C4-2B (cell line): ENCODE measurements around the gene EXOC6B.

Experiments used
- H3K27ac ChIP-seq: fragments of 450-650 bp; 2 replicates; pipeline ENCODE4 v1.5.1; 2017
- CTCF ChIP-seq: fragments of 450-650 bp; conservative IDR thresholded peaks from 2 replicates; pipeline ENCODE4 v1.5.1; 2017; ENCODE audit warnings: mild to moderate bottlenecking
- ZFX ChIP-seq: fragments of 450-650 bp; IDR thresholded peaks from 2 replicates; pipeline ENCODE4 v1.6.1; 2017

EXOC6B gene

GRCh38 chr2:72183016-72183415 lies 642.8 kb downstream of the EXOC6B start:
- TF ChIP-seq ZFX (no peak), CTCF (no peak)
- H3K27ac ChIP-seq, result no peak overlapping the region

- TF ChIP-seq ZFX, result no peak
- TF ChIP-seq CTCF, result no peak
- H3K27ac ChIP-seq, result no peak overlapping the region
Observed at GRCh38 chr2:72182547-72182946, 643.3 kb downstream of the EXOC6B start.

GRCh38 chr2:72181616-72182015 lies 644.2 kb downstream of the EXOC6B start:
- no peak for TF ChIP-seq CTCF
- TF ChIP-seq ZFX, result no peak
- H3K27ac ChIP-seq, result no peak overlapping the region

GRCh38 chr2:72180351-72180750 lies 645.5 kb downstream of the EXOC6B start:
- no peak overlapping the region for H3K27ac ChIP-seq
- TF ChIP-seq CTCF (no peak), ZFX (no peak)

GRCh38 chr2:72178551-72178950 lies 647.3 kb downstream of the EXOC6B start:
- no peak overlapping the region for H3K27ac ChIP-seq
- TF ChIP-seq ZFX, result no peak
- no peak for TF ChIP-seq CTCF

GRCh38 chr2:72176281-72176680 lies 649.6 kb downstream of the EXOC6B start:
- H3K27ac ChIP-seq, result no peak overlapping the region
- no peak for TF ChIP-seq ZFX
- TF ChIP-seq CTCF, result no peak

- TF ChIP-seq ZFX (no peak), CTCF (no peak)
- H3K27ac ChIP-seq, result no peak overlapping the region
Observed at GRCh38 chr2:72175636-72176035, 650.2 kb downstream of the EXOC6B start.
